HepG2 (cell line): ENCODE results near the gene VMA21. TPM values are rescaled to one million over a fixed set of nuclear protein-coding genes. Genes with fewer than 3 reads are reported as not detected.

Experiments
- BORCS8-MEF2B ChIP-seq: sonication (generic); formaldehyde crosslinking; IDR thresholded peaks from 2 replicates; pipeline ENCODE4 v1.8.0; 2022; ENCODE audit warnings: mild to moderate bottlenecking, missing genetic modification reagents
- EHMT2 ChIP-seq: fragments of 200-600 bp; sonication (generic); IDR thresholded peaks from 2 replicates; pipeline ENCODE4 v1.7.0; 2017; ENCODE audit warnings: antibody characterized with exemption, low read depth, low read length, borderline replicate concordance
- ELF1 ChIP-seq: sonication (generic); formaldehyde crosslinking; IDR thresholded peaks from 2 replicates; pipeline ENCODE4 v1.4.0; 2020; ENCODE audit warnings: missing genetic modification reagents
- ERF ChIP-seq: IDR thresholded peaks from 2 replicates; pipeline ENCODE4 v1.6.1; 2018; ENCODE audit warnings: missing biosample characterization, missing genetic modification reagents
- KAT2B ChIP-seq: fragments of 150-350 bp; IDR thresholded peaks from 2 replicates; pipeline ENCODE4 v1.6.1; 2014; ENCODE audit warnings: low read depth, low read length, borderline replicate concordance
- MAFK ChIP-seq, 2 experiments: IDR thresholded peaks in 1 of 2; conservative IDR thresholded peaks in 1 of 2; 2 replicates each; pipeline ENCODE4 v1.6.1; 2011; ENCODE audit warnings: improper control_type of control experiment in 2 of 2, low read length in 2 of 2
- MTF1 ChIP-seq: sonication (generic); formaldehyde crosslinking; IDR thresholded peaks from 2 replicates; pipeline ENCODE4 v1.5.0; 2020; ENCODE audit warnings: missing genetic modification reagents
- NFATC3 ChIP-seq: sonication (generic); formaldehyde crosslinking; IDR thresholded peaks from 2 replicates; pipeline ENCODE4 v1.5.1; 2020; ENCODE audit warnings: mild to moderate bottlenecking, missing genetic modification reagents
- NONO ChIP-seq, 2 experiments: fragments of 450-650 bp in 1 of 2; sonication (generic) in 1 of 2; formaldehyde crosslinking in 1 of 2; IDR thresholded peaks in 1 of 2; conservative IDR thresholded peaks in 1 of 2; 2 replicates each; pipeline versions ENCODE4 v1.6.1 to v1.8.0; 2017 to 2022; ENCODE audit warnings: mild to moderate bottlenecking in 1 of 2, missing genetic modification reagents in 1 of 2, moderate library complexity in 1 of 2
- NR2F6 ChIP-seq, 2 experiments: IDR thresholded peaks; 2 replicates each; pipeline ENCODE4 v1.6.1; 2016; ENCODE audit warnings: antibody characterized with exemption in 1 of 2, mild to moderate bottlenecking in 1 of 2
- PHB2 ChIP-seq: fragments of 450-650 bp; IDR thresholded peaks from 2 replicates; pipeline ENCODE4 v1.6.1; 2018; ENCODE audit not compliant: partially characterized antibody
- RBFOX2 ChIP-seq: fragments of 200-400 bp; formaldehyde crosslinking; IDR thresholded peaks from 2 replicates; pipeline ENCODE4 v1.6.1; 2017; ENCODE audit warnings: low read depth, mild to moderate bottlenecking, low read length
- RBM39 ChIP-seq: fragments of 200-400 bp; formaldehyde crosslinking; IDR thresholded peaks from one replicate; pipeline ENCODE4 v1.6.1; 2018; ENCODE audit warnings: antibody characterized with exemption, mild to moderate bottlenecking, low read depth, low read length; ENCODE audit not compliant: poor library complexity, severe bottlenecking
- SOX6 ChIP-seq, 2 experiments: fragments of 450-650 bp in 1 of 2; sonication (generic) in 1 of 2; formaldehyde crosslinking in 1 of 2; IDR thresholded peaks; 2 replicates each; pipeline versions ENCODE4 v1.4.0 to v1.6.1; 2017 to 2020; ENCODE audit warnings: antibody characterized with exemption in 1 of 2, mild to moderate bottlenecking in 1 of 2, missing genetic modification reagents in 1 of 2
- SUZ12 ChIP-seq: fragments of 150-350 bp; IDR thresholded peaks from 2 replicates; pipeline ENCODE4 v1.6.1; 2014; ENCODE audit warnings: low read depth, low read length
- ZFYVE20 ChIP-seq: sonication (generic); formaldehyde crosslinking; IDR thresholded peaks from 2 replicates; pipeline ENCODE4 v1.8.0; 2023; ENCODE audit warnings: low read depth, mild to moderate bottlenecking, moderate library complexity, missing genetic modification reagents, borderline replicate concordance
- ZNF160 ChIP-seq: sonication (generic); formaldehyde crosslinking; IDR thresholded peaks from 2 replicates; pipeline ENCODE4 v1.8.0; 2022; ENCODE audit warnings: mild to moderate bottlenecking, inconsistent platforms, missing genetic modification reagents
- ZNF24 ChIP-seq: fragments of 450-650 bp; IDR thresholded peaks from 2 replicates; pipeline ENCODE4 v1.6.1; 2017; ENCODE audit warnings: antibody characterized with exemption, mild to moderate bottlenecking
- ZNF274 ChIP-seq: sonication (generic); formaldehyde crosslinking; IDR thresholded peaks from 2 replicates; pipeline ENCODE4 v1.5.1; 2020; ENCODE audit warnings: mild to moderate bottlenecking, missing genetic modification reagents
- ZNF350 ChIP-seq: sonication (generic); formaldehyde crosslinking; IDR thresholded peaks from 2 replicates; pipeline ENCODE4 v1.4.0; 2020; ENCODE audit warnings: mild to moderate bottlenecking, low read depth, missing genetic modification reagents, borderline replicate concordance
- polyA plus RNA-seq, 8 experiments: library from polyadenylated mRNA; depleted of rRNA in 3 of 8; stranded (reverse) in 7 of 8; unstranded in 1 of 8; fragments of >200 nt; fragmentation: Illumina TruSeq in 4 of 8; extraction: Trizol in 4 of 8; gene quantifications; 2 replicates each; pipeline versions ENCODE4 v1.2.1 to v1.2.3, GENCODE V29; 2011 to 2016; ENCODE audit warnings: low read depth in 4 of 8, missing spikeins in 1 of 8, mixed read lengths in 1 of 8; ENCODE audit not compliant: insufficient read depth in 1 of 8
- total RNA-seq, 5 experiments: library from RNA; depleted of rRNA; stranded (reverse); fragments of >200 nt; fragmentation: Illumina TruSeq; extraction: Trizol; gene quantifications; 2 replicates each; pipeline ENCODE4 v1.2.3, GENCODE V29; 2016; ENCODE audit warnings: low read depth in 1 of 5
- TF ChIP-seq, protein P1 (sequence below): IDR thresholded peaks from 2 replicates; pipeline ENCODE4 v1.6.1; 2016; ENCODE audit warnings: low read depth, control low read depth
- TF ChIP-seq, protein P2 (sequence below): sonication (generic); formaldehyde crosslinking; IDR thresholded peaks from 2 replicates; pipeline ENCODE4 v1.5.1; 2020; ENCODE audit warnings: mild to moderate bottlenecking, missing genetic modification reagents, moderate library complexity
- TF ChIP-seq, protein P3 (sequence below): sonication (generic); formaldehyde crosslinking; IDR thresholded peaks from 2 replicates; pipeline ENCODE4; 2020; ENCODE audit warnings: missing genetic modification reagents, mild to moderate bottlenecking, borderline replicate concordance

VMA21 gene
- total and polyA plus RNA-seq, 2 of the 13 experiments (the other 11 are each of a cell fraction or from before 2014, with no cell fraction given) = 20.9 to 42.4 TPM

DNA sequence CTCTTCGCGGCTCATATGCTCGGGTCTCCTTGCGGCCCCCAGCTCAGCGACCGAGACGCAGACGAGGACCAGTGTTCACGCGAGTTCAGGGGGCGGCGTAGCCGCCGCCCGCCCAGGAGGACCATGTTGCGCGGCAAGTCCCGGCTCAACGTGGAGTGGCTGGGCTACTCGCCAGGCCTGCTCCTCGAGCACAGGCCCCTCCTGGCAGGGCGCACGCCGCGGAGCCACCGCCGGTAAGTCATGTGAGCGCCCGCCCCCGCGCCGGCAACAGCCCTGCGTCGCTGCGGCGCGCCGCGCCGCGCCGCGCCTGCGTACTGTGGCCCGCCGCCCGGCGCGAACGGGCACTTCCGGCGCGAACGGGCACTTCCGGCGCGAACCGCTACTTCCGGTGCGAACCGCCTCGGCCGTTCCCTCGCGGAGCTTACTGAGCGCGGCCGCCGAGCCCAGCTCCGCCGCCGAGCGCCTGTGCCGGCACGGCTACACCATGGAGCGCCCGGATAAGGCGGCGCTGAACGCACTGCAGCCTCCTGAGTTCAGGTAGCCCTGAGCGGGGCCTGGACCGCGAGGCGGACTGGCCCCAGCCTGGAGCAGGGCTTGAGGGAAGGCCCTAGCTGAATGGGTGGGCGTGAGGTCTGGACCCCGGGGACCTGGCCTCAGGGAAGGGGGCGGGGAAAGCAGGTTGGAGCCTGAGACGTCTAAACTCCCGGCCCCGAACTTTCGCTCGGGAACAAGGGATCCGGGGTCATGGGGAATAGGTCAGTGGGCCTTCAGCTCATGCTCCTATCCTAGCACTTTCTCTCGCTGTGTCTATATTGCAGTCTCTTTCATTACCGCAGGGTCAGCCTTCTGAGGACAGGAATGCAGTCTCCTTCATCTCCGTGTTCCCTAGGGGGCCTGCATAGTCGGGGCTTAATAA lies at the start of gene VMA21 (continued):
- no peak for TF ChIP-seq EHMT2
- no peak for TF ChIP-seq NFATC3 (CRISPR knock-in tag)
- no peak for TF ChIP-seq KAT2B
- TF ChIP-seq, protein P1, sequence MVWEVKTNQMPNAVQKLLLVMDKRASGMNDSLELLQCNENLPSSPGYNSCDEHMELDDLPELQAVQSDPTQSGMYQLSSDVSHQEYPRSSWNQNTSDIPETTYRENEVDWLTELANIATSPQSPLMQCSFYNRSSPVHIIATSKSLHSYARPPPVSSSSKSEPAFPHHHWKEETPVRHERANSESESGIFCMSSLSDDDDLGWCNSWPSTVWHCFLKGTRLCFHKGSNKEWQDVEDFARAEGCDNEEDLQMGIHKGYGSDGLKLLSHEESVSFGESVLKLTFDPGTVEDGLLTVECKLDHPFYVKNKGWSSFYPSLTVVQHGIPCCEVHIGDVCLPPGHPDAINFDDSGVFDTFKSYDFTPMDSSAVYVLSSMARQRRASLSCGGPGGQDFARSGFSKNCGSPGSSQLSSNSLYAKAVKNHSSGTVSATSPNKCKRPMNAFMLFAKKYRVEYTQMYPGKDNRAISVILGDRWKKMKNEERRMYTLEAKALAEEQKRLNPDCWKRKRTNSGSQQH = no peak; the same call in 1 of the 2 replicates
- no peak for TF ChIP-seq SUZ12
- no peak for TF ChIP-seq NR2F6 (IDR thresholded peaks at IDR 0.05)
- no peak for TF ChIP-seq NR2F6 (CRISPR knock-in tag; IDR thresholded peaks at IDR 0.05)
- TF ChIP-seq PHB2 = no peak
- no peak for TF ChIP-seq SOX6 (IDR thresholded peaks at IDR 0.05)
- no peak for TF ChIP-seq SOX6 (CRISPR knock-in tag; IDR thresholded peaks at IDR 0.05)
- TF ChIP-seq RBM39 = no peak
- TF ChIP-seq RBFOX2 = peak; percentile 89
- peak; percentile 41; the same call in 1 of the 2 replicates for TF ChIP-seq ZNF274
- TF ChIP-seq MAFK (conservative IDR thresholded peaks at IDR 0.05 in 1 of 2, IDR thresholded peaks at IDR 0.05 in 1 of 2; ENCODE audit: low read length in 2 of 2) = no peak
- peak; percentile 19; the same call in 1 of the 2 replicates for TF ChIP-seq BORCS8-MEF2B (CRISPR knock-in tag)
- TF ChIP-seq, protein P2, sequence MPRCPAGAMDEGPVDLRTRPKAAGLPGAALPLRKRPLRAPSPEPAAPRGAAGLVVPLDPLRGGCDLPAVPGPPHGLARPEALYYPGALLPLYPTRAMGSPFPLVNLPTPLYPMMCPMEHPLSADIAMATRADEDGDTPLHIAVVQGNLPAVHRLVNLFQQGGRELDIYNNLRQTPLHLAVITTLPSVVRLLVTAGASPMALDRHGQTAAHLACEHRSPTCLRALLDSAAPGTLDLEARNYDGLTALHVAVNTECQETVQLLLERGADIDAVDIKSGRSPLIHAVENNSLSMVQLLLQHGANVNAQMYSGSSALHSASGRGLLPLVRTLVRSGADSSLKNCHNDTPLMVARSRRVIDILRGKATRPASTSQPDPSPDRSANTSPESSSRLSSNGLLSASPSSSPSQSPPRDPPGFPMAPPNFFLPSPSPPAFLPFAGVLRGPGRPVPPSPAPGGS (CRISPR knock-in tag) = peak; percentile 33; the same call in 1 of the 2 replicates
- TF ChIP-seq ERF (CRISPR knock-in tag) = peak; percentile 16; the same call in 1 of the 2 replicates
- TF ChIP-seq NONO (IDR thresholded peaks at IDR 0.05) = no peak
- peak; percentile 42; the same call in 1 of the 2 replicates for TF ChIP-seq NONO (CRISPR knock-in tag; conservative IDR thresholded peaks at IDR 0.05)
- TF ChIP-seq, protein P3, sequence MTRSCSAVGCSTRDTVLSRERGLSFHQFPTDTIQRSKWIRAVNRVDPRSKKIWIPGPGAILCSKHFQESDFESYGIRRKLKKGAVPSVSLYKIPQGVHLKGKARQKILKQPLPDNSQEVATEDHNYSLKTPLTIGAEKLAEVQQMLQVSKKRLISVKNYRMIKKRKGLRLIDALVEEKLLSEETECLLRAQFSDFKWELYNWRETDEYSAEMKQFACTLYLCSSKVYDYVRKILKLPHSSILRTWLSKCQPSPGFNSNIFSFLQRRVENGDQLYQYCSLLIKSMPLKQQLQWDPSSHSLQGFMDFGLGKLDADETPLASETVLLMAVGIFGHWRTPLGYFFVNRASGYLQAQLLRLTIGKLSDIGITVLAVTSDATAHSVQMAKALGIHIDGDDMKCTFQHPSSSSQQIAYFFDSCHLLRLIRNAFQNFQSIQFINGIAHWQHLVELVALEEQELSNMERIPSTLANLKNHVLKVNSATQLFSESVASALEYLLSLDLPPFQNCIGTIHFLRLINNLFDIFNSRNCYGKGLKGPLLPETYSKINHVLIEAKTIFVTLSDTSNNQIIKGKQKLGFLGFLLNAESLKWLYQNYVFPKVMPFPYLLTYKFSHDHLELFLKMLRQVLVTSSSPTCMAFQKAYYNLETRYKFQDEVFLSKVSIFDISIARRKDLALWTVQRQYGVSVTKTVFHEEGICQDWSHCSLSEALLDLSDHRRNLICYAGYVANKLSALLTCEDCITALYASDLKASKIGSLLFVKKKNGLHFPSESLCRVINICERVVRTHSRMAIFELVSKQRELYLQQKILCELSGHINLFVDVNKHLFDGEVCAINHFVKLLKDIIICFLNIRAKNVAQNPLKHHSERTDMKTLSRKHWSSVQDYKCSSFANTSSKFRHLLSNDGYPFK = 0 out of 2 replicates have a peak, but pooled peaks have one; percentile 28
- TF ChIP-seq ZFYVE20 = peak; percentile 26; the same call in 1 of the 2 replicates
- no peak for TF ChIP-seq ZNF160 (CRISPR knock-in tag)
- no peak for TF ChIP-seq MTF1 (CRISPR knock-in tag)
- TF ChIP-seq ZNF24 = no peak
- 0 out of 2 replicates have a peak, but pooled peaks have one; percentile 34 for TF ChIP-seq ELF1 (CRISPR knock-in tag)
- peak; percentile 29; the same call in 1 of the 2 replicates for TF ChIP-seq ZNF350
